ENCODE measurements around the gene FOXK1.

Gene FOXK1

DNA sequence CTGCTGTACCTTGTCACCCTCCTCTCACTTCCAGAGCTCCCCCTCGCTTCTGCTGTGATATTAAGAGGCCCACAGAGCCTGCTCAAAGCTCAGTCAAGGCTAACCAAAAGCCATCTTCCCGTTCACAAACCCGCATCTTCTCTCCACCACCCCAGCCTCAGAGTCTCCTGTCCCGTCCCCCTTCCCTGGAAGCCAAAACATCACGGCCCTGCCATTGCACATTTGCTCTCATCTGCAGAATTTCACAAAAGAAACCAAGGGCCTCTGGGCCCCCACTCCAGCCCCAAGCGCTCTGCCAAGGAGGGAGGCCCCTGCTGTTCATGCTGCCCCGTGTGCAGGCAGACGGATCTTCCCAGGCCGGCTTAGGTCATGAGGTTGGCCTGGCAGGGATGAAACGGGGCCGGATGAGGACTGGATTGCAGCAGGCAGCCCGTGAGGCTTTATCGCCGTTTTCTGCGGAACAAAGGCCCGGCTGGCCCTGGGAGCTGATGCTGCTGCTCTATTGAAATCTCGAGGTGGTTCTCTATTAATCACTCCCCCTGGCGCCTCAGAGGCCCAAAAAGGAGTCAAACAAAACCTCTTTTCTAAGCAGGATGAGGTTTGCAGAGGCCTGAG is 31.6 kb upstream of the FOXK1 start:
- POLR2A ChIA-PET, result no interaction called here
- CTCF ChIA-PET, result no interaction called here
- no peak overlapping the region for H3K4me3 ChIP-seq (ENCODE audit: low read depth, low read length)

DNA sequence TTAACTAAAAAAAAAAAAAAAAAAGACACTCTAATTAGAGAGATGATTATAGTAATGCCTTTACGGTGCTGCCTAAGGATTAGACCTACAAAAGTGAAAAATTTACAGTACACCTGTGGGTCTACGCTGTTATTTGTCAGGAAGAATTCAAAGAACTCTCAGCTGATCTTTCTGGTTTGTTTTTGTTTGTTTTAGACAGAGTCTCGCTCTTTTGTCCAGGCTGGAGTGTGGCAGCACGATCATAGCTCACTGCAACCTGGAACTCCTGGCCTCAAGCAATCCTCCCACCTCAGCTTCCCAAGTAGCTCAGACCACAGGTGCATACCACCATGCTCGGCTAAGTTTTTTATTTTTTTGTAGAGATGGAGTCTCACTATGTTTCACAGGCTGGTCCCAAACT is 28.3 kb upstream of the FOXK1 start:
- H3K27ac ChIP-seq (ENCODE audit: extremely low read depth, low read depth, low read length), result no peak overlapping the region
- ChIA-PET POLR2A (no interaction called here), CTCF (no interaction called here)
- H3K4me1 ChIP-seq (ENCODE audit: control insufficient read depth, insufficient read depth, low read length), result no peaks in the 10 kb centered on the region
- no peaks in the 10 kb centered on the region for H3K9me3 ChIP-seq (ENCODE audit: control insufficient read depth, insufficient read depth, low read depth, low read length)
- no peaks in the 10 kb centered on the region for H3K36me3 ChIP-seq (ENCODE audit: control insufficient read depth in 2 of 2, insufficient read depth in 1 of 2, low read length in 2 of 2)
- H3K4me3 ChIP-seq (ENCODE audit: low read depth, low read length), result no peak overlapping the region
- TF ChIP-seq ZNF548 (tag by site-specific recombination; IDR thresholded peaks at IDR 0.05), result no peak
- no peak for TF ChIP-seq ZNF146 (tag by site-specific recombination; IDR thresholded peaks at IDR 0.05)
- TF ChIP-seq ZNF23 (tag by site-specific recombination; IDR thresholded peaks at IDR 0.05; ENCODE audit: borderline replicate concordance), result no peak
- TF ChIP-seq ZNF112 (tag by site-specific recombination; IDR thresholded peaks at IDR 0.05), result no peak
- no peak for TF ChIP-seq ZNF132 (tag by site-specific recombination; IDR thresholded peaks at IDR 0.05; ENCODE audit: borderline replicate concordance)
- TF ChIP-seq, protein P1, sequence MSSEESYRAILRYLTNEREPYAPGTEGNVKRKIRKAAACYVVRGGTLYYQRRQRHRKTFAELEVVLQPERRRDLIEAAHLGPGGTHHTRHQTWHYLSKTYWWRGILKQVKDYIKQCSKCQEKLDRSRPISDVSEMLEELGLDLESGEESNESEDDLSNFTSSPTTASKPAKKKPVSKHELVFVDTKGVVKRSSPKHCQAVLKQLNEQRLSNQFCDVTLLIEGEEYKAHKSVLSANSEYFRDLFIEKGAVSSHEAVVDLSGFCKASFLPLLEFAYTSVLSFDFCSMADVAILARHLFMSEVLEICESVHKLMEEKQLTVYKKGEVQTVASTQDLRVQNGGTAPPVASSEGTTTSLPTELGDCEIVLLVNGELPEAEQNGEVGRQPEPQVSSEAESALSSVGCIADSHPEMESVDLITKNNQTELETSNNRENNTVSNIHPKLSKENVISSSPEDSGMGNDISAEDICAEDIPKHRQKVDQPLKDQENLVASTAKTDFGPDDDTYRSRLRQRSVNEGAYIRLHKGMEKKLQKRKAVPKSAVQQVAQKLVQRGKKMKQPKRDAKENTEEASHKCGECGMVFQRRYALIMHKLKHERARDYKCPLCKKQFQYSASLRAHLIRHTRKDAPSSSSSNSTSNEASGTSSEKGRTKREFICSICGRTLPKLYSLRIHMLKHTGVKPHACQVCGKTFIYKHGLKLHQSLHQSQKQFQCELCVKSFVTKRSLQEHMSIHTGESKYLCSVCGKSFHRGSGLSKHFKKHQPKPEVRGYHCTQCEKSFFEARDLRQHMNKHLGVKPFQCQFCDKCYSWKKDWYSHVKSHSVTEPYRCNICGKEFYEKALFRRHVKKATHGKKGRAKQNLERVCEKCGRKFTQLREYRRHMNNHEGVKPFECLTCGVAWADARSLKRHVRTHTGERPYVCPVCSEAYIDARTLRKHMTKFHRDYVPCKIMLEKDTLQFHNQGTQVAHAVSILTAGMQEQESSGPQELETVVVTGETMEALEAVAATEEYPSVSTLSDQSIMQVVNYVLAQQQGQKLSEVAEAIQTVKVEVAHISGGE (tag by site-specific recombination; conservative IDR thresholded peaks at IDR 0.05; ENCODE audit: low read depth), result no peak
- TF ChIP-seq ZNF518A (tag by site-specific recombination; conservative IDR thresholded peaks at IDR 0.05; ENCODE audit: low read depth), result no peak

More for the DNA sequence above, 31.6 kb upstream of the FOXK1 start:
- TF ChIP-seq ZNF792 (tag by site-specific recombination; IDR thresholded peaks at IDR 0.05), result no peak
- TF ChIP-seq WT1 (tag by site-specific recombination; IDR thresholded peaks at IDR 0.05), result no peak
- no peak for TF ChIP-seq ZNF549 (tag by site-specific recombination; IDR thresholded peaks at IDR 0.05)
- TF ChIP-seq, protein P2, sequence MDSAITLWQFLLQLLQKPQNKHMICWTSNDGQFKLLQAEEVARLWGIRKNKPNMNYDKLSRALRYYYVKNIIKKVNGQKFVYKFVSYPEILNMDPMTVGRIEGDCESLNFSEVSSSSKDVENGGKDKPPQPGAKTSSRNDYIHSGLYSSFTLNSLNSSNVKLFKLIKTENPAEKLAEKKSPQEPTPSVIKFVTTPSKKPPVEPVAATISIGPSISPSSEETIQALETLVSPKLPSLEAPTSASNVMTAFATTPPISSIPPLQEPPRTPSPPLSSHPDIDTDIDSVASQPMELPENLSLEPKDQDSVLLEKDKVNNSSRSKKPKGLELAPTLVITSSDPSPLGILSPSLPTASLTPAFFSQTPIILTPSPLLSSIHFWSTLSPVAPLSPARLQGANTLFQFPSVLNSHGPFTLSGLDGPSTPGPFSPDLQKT (IDR thresholded peaks at IDR 0.05; ENCODE audit: borderline replicate concordance, low read depth, low read length), result no peak
- no peak for TF ChIP-seq ZNF488 (tag by site-specific recombination; IDR thresholded peaks at IDR 0.05)
- TF ChIP-seq ZBTB26 (tag by site-specific recombination; optimal IDR thresholded peaks at IDR 0.05), result no peak
- TF ChIP-seq ZNF707 (tag by site-specific recombination; IDR thresholded peaks at IDR 0.05), result no peak
- TF ChIP-seq ZNF132 (tag by site-specific recombination; IDR thresholded peaks at IDR 0.05; ENCODE audit: borderline replicate concordance), result no peak
- no peak for TF ChIP-seq ZNF292 (tag by site-specific recombination; IDR thresholded peaks at IDR 0.05; ENCODE audit: borderline replicate concordance, low read depth)
- TF ChIP-seq, protein P3, sequence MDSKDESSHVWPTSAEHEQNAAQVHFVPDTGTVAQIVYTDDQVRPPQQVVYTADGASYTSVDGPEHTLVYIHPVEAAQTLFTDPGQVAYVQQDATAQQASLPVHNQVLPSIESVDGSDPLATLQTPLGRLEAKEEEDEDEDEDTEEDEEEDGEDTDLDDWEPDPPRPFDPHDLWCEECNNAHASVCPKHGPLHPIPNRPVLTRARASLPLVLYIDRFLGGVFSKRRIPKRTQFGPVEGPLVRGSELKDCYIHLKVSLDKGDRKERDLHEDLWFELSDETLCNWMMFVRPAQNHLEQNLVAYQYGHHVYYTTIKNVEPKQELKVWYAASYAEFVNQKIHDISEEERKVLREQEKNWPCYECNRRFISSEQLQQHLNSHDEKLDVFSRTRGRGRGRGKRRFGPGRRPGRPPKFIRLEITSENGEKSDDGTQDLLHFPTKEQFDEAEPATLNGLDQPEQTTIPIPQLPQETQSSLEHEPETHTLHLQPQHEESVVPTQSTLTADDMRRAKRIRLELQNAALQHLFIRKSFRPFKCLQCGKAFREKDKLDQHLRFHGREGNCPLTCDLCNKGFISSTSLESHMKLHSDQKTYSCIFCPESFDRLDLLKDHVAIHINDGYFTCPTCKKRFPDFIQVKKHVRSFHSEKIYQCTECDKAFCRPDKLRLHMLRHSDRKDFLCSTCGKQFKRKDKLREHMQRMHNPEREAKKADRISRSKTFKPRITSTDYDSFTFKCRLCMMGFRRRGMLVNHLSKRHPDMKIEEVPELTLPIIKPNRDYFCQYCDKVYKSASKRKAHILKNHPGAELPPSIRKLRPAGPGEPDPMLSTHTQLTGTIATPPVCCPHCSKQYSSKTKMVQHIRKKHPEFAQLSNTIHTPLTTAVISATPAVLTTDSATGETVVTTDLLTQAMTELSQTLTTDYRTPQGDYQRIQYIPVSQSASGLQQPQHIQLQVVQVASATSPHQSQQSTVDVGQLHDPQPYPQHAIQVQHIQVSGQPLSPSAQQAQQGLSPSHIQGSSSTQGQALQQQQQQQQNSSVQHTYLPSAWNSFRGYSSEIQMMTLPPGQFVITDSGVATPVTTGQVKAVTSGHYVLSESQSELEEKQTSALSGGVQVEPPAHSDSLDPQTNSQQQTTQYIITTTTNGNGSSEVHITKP (tag by site-specific recombination; IDR thresholded peaks at IDR 0.05), result no peak
- no peak for TF ChIP-seq ZBTB17 (tag by site-specific recombination; IDR thresholded peaks at IDR 0.05)
- no peak for TF ChIP-seq ZFP37 (tag by site-specific recombination; IDR thresholded peaks at IDR 0.05)
- Histone ChIP-seq H3K27ac (ENCODE audit: extremely low read depth, low read depth, low read length) (no peak overlapping the region), H3K4me1 (ENCODE audit: control insufficient read depth, insufficient read depth, low read length) (no peaks in the 10 kb centered on the region), H3K9me3 (ENCODE audit: control insufficient read depth, insufficient read depth, low read depth, low read length) (no peaks in the 10 kb centered on the region), H3K36me3 (ENCODE audit: control insufficient read depth in 2 of 2, insufficient read depth in 1 of 2, low read length in 2 of 2) (no peaks in the 10 kb centered on the region)
